Endothelial cell of umbilical vein (primary cell): Measurements from ENCODE around the gene OTC. TPM values are rescaled to one million over a fixed set of nuclear protein-coding genes. Genes with fewer than 3 reads are reported as not detected.

Experiments used
- BruUV-seq: library from RNA; stranded (reverse); fragments of 400-500 nt; replicated peaks from 2 replicates; lab custom pipeline; 2021; lab: Mats Ljungman, UMichigan
- CTCF ChIA-PET: fragments of 300-600, 350-600 bp; sonication (Branson Sonifier 250); formaldehyde crosslinking; loops from one replicate; lab custom pipeline; 2021; ENCODE audit warnings: antibody characterized with exemption, inconsistent platforms; lab: Charles Lee
- POLR2A ChIA-PET: fragments of 300-600, 350-600 bp; sonication (Branson Sonifier 250); formaldehyde crosslinking; loops from one replicate; lab custom pipeline; 2021; ENCODE audit warnings: antibody characterized with exemption, inconsistent platforms; lab: Charles Lee
- DNase-seq: peaks from one replicate; pipeline ENCODE4 v3.0.0-alpha.2; 2011; ENCODE audit warnings: low read depth, low spot score
- FAIRE-seq: peaks from 2 replicates; lab custom pipeline; 2011; peaks lifted over from hg19 to GRCh38; lab: Jason Lieb, UNC
- H2AFZ ChIP-seq: 2 replicates; pipeline ENCODE4 v1.6.0; 2012; ENCODE audit warnings: low read depth, low read length, control low read depth, inconsistent platforms
- H3K27ac ChIP-seq: 2 replicates; pipeline ENCODE4 v1.5.1; 2011; ENCODE audit warnings: low read depth, mild to moderate bottlenecking, control low read depth, low read length, moderate library complexity; ENCODE audit not compliant: insufficient read depth
- H3K27me3 ChIP-seq, 2 experiments: 2 replicates each; pipeline versions ENCODE4 v1.6.0 to v1.6.1; 2011; ENCODE audit warnings: low read length in 2 of 2, mixed read lengths in 1 of 2; ENCODE audit not compliant: control insufficient read depth in 2 of 2, insufficient read depth in 2 of 2
- H3K36me3 ChIP-seq, 2 experiments: 2 replicates in 1 of 2; 3 replicates in 1 of 2; pipeline ENCODE4 v1.5.1; 2011; ENCODE audit warnings: low read length in 2 of 2, mild to moderate bottlenecking in 1 of 2, moderate library complexity in 1 of 2; ENCODE audit not compliant: control insufficient read depth in 2 of 2, insufficient read depth in 2 of 2; ENCODE audit errors: extremely low read depth in 1 of 2
- H3K4me1 ChIP-seq: 3 replicates; pipeline ENCODE4 v1.5.1; 2011; ENCODE audit warnings: mild to moderate bottlenecking, low read length; ENCODE audit not compliant: control insufficient read depth, insufficient read depth; ENCODE audit errors: extremely low read depth
- H3K4me2 ChIP-seq: 2 replicates; pipeline ENCODE4 v1.6.1; 2011; ENCODE audit warnings: low read length, control low read depth, mixed read lengths; ENCODE audit not compliant: insufficient read depth
- H3K4me3 ChIP-seq, 3 experiments: fragments of 200-600 bp in 1 of 3; sonication (generic), shearing (Covaris generic) in 1 of 3; replicated peaks in 1 of 3; 2 replicates each; pipeline ENCODE4 v1.5.1; 2011 to 2016; ENCODE audit warnings: control low read depth in 3 of 3, low read length in 3 of 3, mild to moderate bottlenecking in 2 of 3, inconsistent platforms in 1 of 3, low read depth in 1 of 3, moderate library complexity in 1 of 3; ENCODE audit not compliant: insufficient read depth in 1 of 3
- H3K79me2 ChIP-seq: 2 replicates; pipeline ENCODE4 v1.6.0; 2012; ENCODE audit warnings: low read length, inconsistent platforms; ENCODE audit not compliant: control insufficient read depth, insufficient read depth
- H3K9ac ChIP-seq: replicated peaks from 2 replicates; pipeline ENCODE3; 2011; ENCODE audit warnings: low read length, control low read depth; ENCODE audit not compliant: insufficient read depth; ENCODE audit errors: extremely low read depth
- H3K9me1 ChIP-seq: replicated peaks from 3 replicates; pipeline ENCODE4 v1.6.0; 2011; ENCODE audit warnings: mild to moderate bottlenecking, low read length; ENCODE audit not compliant: control insufficient read depth, insufficient read depth; ENCODE audit errors: extremely low read depth
- H3K9me3 ChIP-seq: replicated peaks from 2 replicates; pipeline ENCODE4 v1.5.1; 2012; ENCODE audit warnings: low read length, inconsistent platforms; ENCODE audit not compliant: control insufficient read depth, insufficient read depth
- H4K20me1 ChIP-seq: replicated peaks from 2 replicates; pipeline ENCODE3; 2011; ENCODE audit warnings: mild to moderate bottlenecking, low read length; ENCODE audit not compliant: control insufficient read depth, insufficient read depth; ENCODE audit errors: extremely low read depth
- CTCF ChIP-seq, 2 donors: IDR thresholded peaks; 1 replicate in 1 of 2; 2 replicates in 1 of 2; pipeline ENCODE4 v1.5.1; 2011; ENCODE audit warnings: low read length in 2 of 2, mild to moderate bottlenecking in 2 of 2, moderate library complexity in 2 of 2, control low read depth in 1 of 2, inconsistent platforms in 1 of 2, low read depth in 1 of 2; ENCODE audit not compliant: insufficient read depth in 1 of 2; ENCODE audit errors: extremely low read depth in 1 of 2
- EZH2 ChIP-seq: IDR thresholded peaks from 2 replicates; pipeline ENCODE4 v1.6.1; 2012; ENCODE audit warnings: borderline replicate concordance, low read depth, mild to moderate bottlenecking, moderate library complexity, low read length, inconsistent platforms; ENCODE audit not compliant: severe bottlenecking
- FOS ChIP-seq: IDR thresholded peaks from 2 replicates; pipeline ENCODE4 v1.6.1; 2011; ENCODE audit warnings: mild to moderate bottlenecking, low read length, moderate library complexity, borderline replicate concordance; ENCODE audit not compliant: insufficient read depth
- GATA2 ChIP-seq: IDR thresholded peaks from 2 replicates; pipeline ENCODE4 v1.7.0; 2011; ENCODE audit warnings: low read depth, mild to moderate bottlenecking, moderate library complexity, mixed read lengths, low read length; ENCODE audit not compliant: insufficient read length, insufficient read depth
- JUN ChIP-seq: IDR thresholded peaks from 2 replicates; pipeline ENCODE4 v1.6.1; 2011; ENCODE audit warnings: borderline replicate concordance, low read depth; ENCODE audit not compliant: insufficient read length, insufficient read depth
- POLR2AphosphoS5 ChIP-seq: IDR thresholded peaks from 2 replicates; pipeline ENCODE4 v1.6.1; 2012; ENCODE audit warnings: low read depth, mild to moderate bottlenecking, control low read depth, low read length, moderate library complexity; ENCODE audit not compliant: insufficient read depth
- dilution Hi-C: fragments of 300-500 bp; cut with MboI; formaldehyde crosslinking; loops from one replicate; pipeline ENCODE4 v1.15.0; 2019; ENCODE audit warnings: low sequenced_read_pairs; ENCODE audit not compliant: extremely low pct_ligation_motif_present
- intact Hi-C: fragments of 100-400 bp; cut with micrococcal nuclease; formaldehyde crosslinking; loops from one replicate; pipeline ENCODE4 v1.10.0; 2022
- polyA plus RNA-seq, 4 experiments: library from polyadenylated mRNA; depleted of rRNA in 3 of 4; stranded (reverse) in 3 of 4; unstranded in 1 of 4; fragments of >200 nt; gene quantifications; 2 replicates each; pipeline versions ENCODE4 v1.2.1 to v1.2.3, GENCODE V29; 2011 to 2012; ENCODE audit warnings: missing spikeins in 1 of 4
- total RNA-seq: library from RNA; stranded (reverse); gene quantifications from 2 replicates; pipeline ENCODE4 v1.2.3, GENCODE V29; 2021

Gene OTC
- total and polyA plus RNA-seq, 2 donors (not counting 3 experiments of a cell fraction or from before 2014, with no cell fraction given), result not detected

- Histone ChIP-seq H3K4me2 (no peak overlapping the region), H3K27me3 (no peaks in the 10 kb centered on the region), H3K4me3 (no peak overlapping the region), H2AFZ (no peak overlapping the region), H3K9me3 (no peaks in the 10 kb centered on the region), H3K4me1 (peaks cover 31% of the 10 kb centered on the region), H3K27ac (peak overlapping the region; percentile 87), H4K20me1 (no peaks in the 10 kb centered on the region), H3K79me2 (no peaks in the 10 kb centered on the region), H3K9me1 (no peaks in the 10 kb centered on the region), H3K36me3 (no peaks in the 10 kb centered on the region), H3K9ac (peak overlapping the region; percentile 57)
- no peak for TF ChIP-seq EZH2
- TF ChIP-seq CTCF (IDR thresholded peaks at IDR 0.05; ENCODE audit: extremely low read depth in 1 of 2, insufficient read depth in 1 of 2, low read depth in 1 of 2, low read length in 2 of 2), result peak; percentile 24 to 36
- FAIRE-seq (peak; percentile 79), DNase-seq (peak; percentile 60)
- intact Hi-C loops, result loop anchor here (1.0 kb wide), 1 partner anchor 23 kb away; the partner anchor contains the start of gene RPGR
- POLR2A ChIA-PET, result no interaction called here
- BruUV-seq, result no TSS peak
- dilution Hi-C loops, result no loop called here
- CTCF ChIA-PET, result interaction anchor here (0.7 to 6.6 kb wide), 12 partner anchors 8 to 350 kb away, joined by 3 to 100 read pairs (median 4); partner anchors contain the start of gene RPGR
Measured at GRCh38 chrX:38304010-38304409, 48.4 kb upstream of the OTC start.

GRCh38 chrX:38305971-38306370, 46.4 kb upstream of the OTC start:
- Histone ChIP-seq H3K79me2 (no peaks in the 10 kb centered on the region), H3K4me1 (peaks cover 32% of the 10 kb centered on the region), H4K20me1 (no peaks in the 10 kb centered on the region), H3K9me3 (no peaks in the 10 kb centered on the region), H3K9me1 (no peaks in the 10 kb centered on the region), H3K36me3 (no peaks in the 10 kb centered on the region), H3K9ac (peak overlapping the region; percentile 78), H2AFZ (no peak overlapping the region), H3K27me3 (no peaks in the 10 kb centered on the region), H3K4me2 (peak overlapping the region; percentile 64), H3K4me3 (peak overlapping the region in 1 of 3 experiments; percentile 40), H3K27ac (peak overlapping the region; percentile 87)
- POLR2A ChIA-PET, result interaction anchor here (1.7 kb wide), 1 partner anchor 21 kb away, joined by 10 read pairs; the partner anchor contains the start of gene RPGR
- CTCF ChIA-PET, result interaction anchor here (6.6 kb wide), 1 partner anchor 21 kb away, joined by 100 read pairs; the partner anchor contains the start of gene RPGR
- peak; percentile 90 for DNase-seq
- no TSS peak for BruUV-seq
- dilution Hi-C loops (no loop called here), intact Hi-C loops (no loop called here)
- FAIRE-seq, result peak; percentile 98
- peak; percentile 69 for TF ChIP-seq POLR2AphosphoS5
- TF ChIP-seq FOS, result peak; percentile 58
- no peak for TF ChIP-seq GATA2
- TF ChIP-seq CTCF (IDR thresholded peaks at IDR 0.05; ENCODE audit: extremely low read depth in 1 of 2, insufficient read depth in 1 of 2, low read depth in 1 of 2, low read length in 2 of 2), result no peak
- TF ChIP-seq JUN, result peak; percentile 82
